GM21360 (cell line): ENCODE results near the gene MRAP.

Source experiments
- ATAC-seq: cut with Tn5 transposase; IDR thresholded peaks from one replicate; pipeline ENCODE4 v1.9.1; 2021; ENCODE audit warnings: mild to moderate bottlenecking, moderate library complexity; ENCODE audit not compliant: unreplicated experiment

Gene MRAP

GRCh38 chr21:32321480-32321879, 22.8 kb downstream of the MRAP start:
- ATAC-seq: no peak

- no peak for ATAC-seq
Observed at GRCh38 chr21:32322103-32322502, 23.4 kb downstream of the MRAP start.

GRCh38 chr21:32322676-32323075, 24.0 kb downstream of the MRAP start:
- no peak for ATAC-seq

GRCh38 chr21:32325706-32326105, 27.1 kb downstream of the MRAP start:
- ATAC-seq: no peak

- ATAC-seq: no peak
Observed at GRCh38 chr21:32328595-32328994, 29.9 kb downstream of the MRAP start.

GRCh38 chr21:32329331-32329730, 30.7 kb downstream of the MRAP start:
- ATAC-seq: no peak

- ATAC-seq: no peak
Observed at GRCh38 chr21:32329776-32330175, 31.1 kb downstream of the MRAP start.

GRCh38 chr21:32330784-32331311, 32.2 kb downstream of the MRAP start:
- ATAC-seq: no peak

GRCh38 chr21:32331444-32332305, 33.0 kb downstream of the MRAP start:
- no peak for ATAC-seq

- no peak for ATAC-seq
Observed at GRCh38 chr21:32332463-32332951, 33.9 kb downstream of the MRAP start.

GRCh38 chr21:32333953-32334673, 35.5 kb downstream of the MRAP start:
- ATAC-seq: no peak

- no peak for ATAC-seq
Observed at GRCh38 chr21:32334980-32335531, 36.4 kb downstream of the MRAP start.

- ATAC-seq: no peak
Observed at GRCh38 chr21:32335601-32336575, 37.2 kb downstream of the MRAP start.

GRCh38 chr21:32336711-32337110, 38.1 kb downstream of the MRAP start:
- no peak for ATAC-seq

GRCh38 chr21:32337206-32337605, 38.6 kb downstream of the MRAP start:
- no peak for ATAC-seq

- no peak for ATAC-seq
Observed at GRCh38 chr21:32338209-32338921, 39.7 kb downstream of the MRAP start.

- no peak for ATAC-seq
Observed at GRCh38 chr21:32340863-32341848, 42.5 kb downstream of the MRAP start.

- no peak for ATAC-seq
Observed at GRCh38 chr21:32346951-32347350, 48.3 kb downstream of the MRAP start.
